Measurements from ENCODE around the gene CYFIP2. TPM values are rescaled to one million over a fixed set of nuclear protein-coding genes. Genes with fewer than 3 reads are reported as not detected.
A peak's percentile ranks its signal among the peaks of the same experiment; 100 is the strongest.

CYFIP2 gene
- total RNA-seq, 1 donor from 2014 or later = 1.6 TPM

- DNase-seq (ENCODE audit: low read depth in 2 of 2) = no peak
Observed at GRCh38 chr5:157323107-157323706, 57.3 kb downstream of the CYFIP2 start.

- peak in 1 of 2 donors; percentile 24 for DNase-seq (ENCODE audit: low read depth in 2 of 2)
Observed at GRCh38 chr5:157324237-157324636, 58.3 kb downstream of the CYFIP2 start.

- DNase-seq (ENCODE audit: low read depth in 2 of 2) = no peak
Observed at GRCh38 chr5:157326440-157327005, 60.6 kb downstream of the CYFIP2 start.

GRCh38 chr5:157327771-157328170 is 61.8 kb downstream of the CYFIP2 start:
- DNase-seq (ENCODE audit: low read depth in 2 of 2) = no peak

- peak; percentile 84 to 86 for DNase-seq (ENCODE audit: low read depth in 2 of 2)
Observed at GRCh38 chr5:157328277-157328912, 62.5 kb downstream of the CYFIP2 start.

GRCh38 chr5:157331807-157332206 is 65.9 kb downstream of the CYFIP2 start:
- DNase-seq (ENCODE audit: low read depth in 2 of 2) = no peak

DNA sequence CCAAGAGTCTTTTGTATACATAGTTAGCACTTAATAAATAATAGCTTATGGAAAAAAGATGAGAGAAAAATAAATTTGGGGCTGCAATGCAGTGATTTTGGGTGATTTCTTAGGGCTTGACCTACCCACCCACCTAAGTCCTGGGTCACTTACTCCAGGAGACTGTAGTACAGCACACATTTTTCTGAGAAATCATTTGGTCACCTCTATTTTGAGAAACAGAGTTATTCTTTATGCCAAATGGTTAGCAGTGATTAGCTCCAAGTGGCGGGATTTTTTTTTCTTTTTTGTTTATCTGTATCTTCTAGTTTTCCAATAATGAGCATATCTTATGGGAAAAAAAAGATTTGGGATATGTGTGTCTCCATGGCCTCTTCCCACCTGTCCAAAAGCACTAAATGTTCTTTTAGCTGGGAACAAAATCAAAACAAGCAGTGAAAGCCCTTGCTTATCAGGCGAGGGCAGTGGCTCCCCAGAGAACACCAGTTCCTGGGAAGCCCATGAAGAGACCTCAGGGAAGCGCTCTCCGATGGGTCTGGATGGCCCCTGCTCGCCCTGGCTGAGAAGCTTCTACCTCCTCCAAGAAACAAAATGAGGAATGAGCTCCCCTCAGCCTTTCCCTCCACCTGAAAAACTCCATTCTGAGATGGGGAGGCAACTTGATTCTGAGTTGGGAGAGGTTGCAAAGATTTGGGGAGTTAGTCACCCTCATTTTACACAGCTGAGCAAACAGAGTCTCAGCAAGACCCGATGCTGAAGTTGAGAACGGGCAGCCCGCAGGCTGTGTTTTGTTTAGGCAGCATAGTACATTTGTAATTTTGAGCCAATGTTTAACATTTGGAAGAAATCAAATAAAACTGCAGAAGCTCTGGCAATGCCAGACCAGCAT is 69.9 kb downstream of the CYFIP2 start:
- no peak for DNase-seq (ENCODE audit: low read depth in 2 of 2)

- DNase-seq (ENCODE audit: low read depth in 2 of 2) = no peak
Observed at GRCh38 chr5:157336423-157336744, 70.5 kb downstream of the CYFIP2 start.

DNA sequence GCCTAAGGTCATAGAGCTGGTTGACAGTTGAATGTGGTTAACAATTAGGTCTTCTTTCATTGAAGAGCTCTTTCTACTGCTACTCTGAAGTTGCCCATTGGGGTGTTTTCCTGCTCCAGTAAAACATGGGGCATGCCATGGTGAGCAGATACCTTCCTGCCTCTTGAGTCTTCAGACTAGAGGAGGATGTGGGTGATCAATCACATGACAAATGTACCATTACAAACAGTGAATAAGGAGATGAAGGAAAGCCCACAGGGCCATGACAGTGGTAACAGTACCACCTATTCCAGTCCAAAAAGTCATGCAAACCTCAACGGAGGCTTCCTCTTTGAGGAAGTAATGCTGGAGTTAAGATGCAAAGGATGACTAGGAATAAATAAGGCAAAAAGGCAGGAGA is 73.5 kb downstream of the CYFIP2 start:
- no peak for DNase-seq (ENCODE audit: low read depth in 2 of 2)

GRCh38 chr5:157342822-157343402 is 77.0 kb downstream of the CYFIP2 start:
- peak; percentile 35 to 42 for DNase-seq (ENCODE audit: low read depth in 2 of 2)

GRCh38 chr5:157343842-157344790 is 78.2 kb downstream of the CYFIP2 start:
- DNase-seq (ENCODE audit: low read depth in 2 of 2) = peak; percentile 11 to 53

DNA sequence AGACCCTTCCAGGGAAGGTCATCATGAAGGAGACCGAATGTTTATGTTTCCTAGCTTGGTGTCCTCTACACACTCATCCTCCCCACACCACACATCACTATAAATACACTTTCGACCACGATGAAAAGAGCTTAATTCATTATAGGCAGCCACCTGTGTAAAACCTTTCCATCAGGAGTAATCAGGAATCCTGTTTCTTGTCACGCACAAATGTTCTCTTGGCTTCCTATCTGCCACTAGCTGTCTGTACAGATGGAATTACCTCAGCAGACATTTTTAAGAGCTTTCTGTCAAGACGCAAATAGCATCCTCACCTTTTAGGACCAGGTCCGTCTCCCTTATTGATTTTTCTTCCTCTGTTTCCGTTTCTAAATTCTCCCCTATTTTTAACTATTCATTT is 79.1 kb downstream of the CYFIP2 start:
- DNase-seq (ENCODE audit: low read depth in 2 of 2) = no peak

DNA sequence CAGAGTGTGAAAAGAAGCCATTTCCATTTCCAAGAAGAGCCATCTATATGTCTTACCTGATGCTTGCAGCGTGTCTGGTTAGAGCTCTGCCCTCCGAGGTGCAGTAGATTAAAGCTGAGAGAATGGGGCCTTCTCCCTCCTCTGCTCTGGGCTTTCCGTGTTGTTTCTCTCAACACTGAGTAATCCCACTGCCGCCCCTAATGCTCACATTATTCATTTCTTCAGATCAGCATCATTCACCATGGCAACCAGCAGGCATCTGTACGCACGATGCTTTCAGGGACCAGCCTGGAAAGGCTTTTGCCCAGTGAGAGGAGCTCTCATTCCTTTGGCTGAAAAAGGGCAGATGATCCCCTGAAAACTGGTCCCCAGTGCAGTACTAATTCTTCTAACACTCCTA is 79.6 kb downstream of the CYFIP2 start:
- DNase-seq (ENCODE audit: low read depth in 2 of 2) = no peak

DNA sequence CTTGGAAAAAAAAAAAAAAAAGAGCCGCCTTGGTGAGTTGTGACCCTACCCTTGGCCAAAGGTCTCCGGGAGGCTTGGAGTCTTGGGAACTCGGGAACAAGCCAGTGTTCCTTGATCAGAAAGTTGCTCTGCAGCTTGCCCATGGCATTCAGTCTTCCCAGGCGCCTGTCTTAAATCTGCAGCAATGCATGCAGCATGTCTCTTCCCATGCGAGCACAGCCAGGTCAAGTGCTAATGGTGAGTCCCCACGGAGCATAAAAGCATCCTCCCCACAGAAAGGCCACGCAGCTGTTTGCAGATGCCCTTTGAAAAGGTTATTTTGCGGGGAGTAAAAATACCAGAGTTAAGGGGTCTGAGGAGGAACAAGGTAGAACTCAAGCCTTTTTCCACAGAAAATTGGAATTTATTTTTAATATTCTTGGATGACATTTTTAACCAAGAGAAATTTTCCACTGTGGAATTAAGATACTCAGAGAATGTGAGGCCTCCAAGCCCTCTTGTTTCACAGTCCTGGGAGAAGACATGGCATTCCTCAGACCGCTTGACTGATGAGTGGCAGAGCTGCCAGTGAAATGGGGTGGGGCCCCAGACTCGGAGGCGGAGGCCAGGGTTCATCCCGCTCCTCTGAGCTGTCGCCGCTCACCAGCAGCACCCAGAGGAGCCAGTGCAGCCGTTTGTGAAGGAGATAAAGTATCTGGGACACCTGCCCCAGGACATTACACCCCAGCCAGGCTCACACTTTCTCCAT is 81.6 kb downstream of the CYFIP2 start:
- no peak for DNase-seq (ENCODE audit: low read depth in 2 of 2)

DNA sequence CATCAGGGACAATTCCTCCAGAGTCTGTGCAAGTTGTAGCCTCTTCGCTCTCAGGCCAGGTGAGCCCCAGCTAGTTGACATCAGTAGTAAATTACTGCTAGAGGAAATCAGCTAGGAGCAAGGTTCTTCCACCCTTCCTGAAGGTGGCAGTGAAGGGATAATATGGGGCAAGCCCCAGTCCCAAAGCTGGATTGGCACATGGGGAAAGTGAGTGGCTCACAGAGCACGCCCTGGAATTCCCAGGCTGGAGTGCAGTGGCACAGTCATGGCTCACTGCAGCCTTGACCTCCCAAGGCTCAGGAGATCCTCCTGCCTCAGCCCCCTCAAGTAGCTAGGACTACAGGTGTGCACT is 82.1 kb downstream of the CYFIP2 start:
- no peak for DNase-seq (ENCODE audit: low read depth in 2 of 2)

- peak; percentile 32 to 78 for DNase-seq (ENCODE audit: low read depth in 2 of 2)
Observed at GRCh38 chr5:157350939-157351801, 85.2 kb downstream of the CYFIP2 start.

- no peak for DNase-seq (ENCODE audit: low read depth in 2 of 2)
Observed at GRCh38 chr5:157351802-157352092, 85.8 kb downstream of the CYFIP2 start.

- no peak for DNase-seq (ENCODE audit: low read depth in 2 of 2)
Observed at GRCh38 chr5:157352756-157353340, 86.9 kb downstream of the CYFIP2 start.

- DNase-seq (ENCODE audit: low read depth in 2 of 2) = peak in 1 of 2 donors; percentile 14
Observed at GRCh38 chr5:157354800-157355199, 88.9 kb downstream of the CYFIP2 start.

Measured in lung microvascular endothelial cell (primary cell).